ENCODE data around the gene CAPN8. TPM values are rescaled to one million over a fixed set of nuclear protein-coding genes. Genes with fewer than 3 reads are reported as not detected.
A peak's percentile ranks its signal among the peaks of the same experiment; 100 is the strongest.

Gene CAPN8
- total RNA-seq (0.38 TPM), polyA plus RNA-seq (2.6 TPM)
- long read RNA-seq, donor 1, result 0 reads
- long read RNA-seq, donor 2, partial matches to known transcripts, result 169 of 169 reads
- long read RNA-seq, donor 2, other reads (novel, unspliced or antisense), result 0 of 169 reads
- long read RNA-seq, donor 3, partial matches to known transcripts, result 80 of 80 reads
- long read RNA-seq, donor 3, other reads (novel, unspliced or antisense), result 0 of 80 reads
- long read RNA-seq, donor 4, partial matches to known transcripts, result 24 of 25 reads
- long read RNA-seq, donor 4, other reads (novel, unspliced or antisense), result 0 of 25 reads
- long read RNA-seq, donor 5, partial matches to known transcripts, result 58 of 58 reads
- long read RNA-seq, donor 5, other reads (novel, unspliced or antisense), result 0 of 58 reads
- long read RNA-seq, donor 6, partial matches to known transcripts, result 29 of 29 reads
- long read RNA-seq, donor 6, other reads (novel, unspliced or antisense), result 0 of 29 reads
- long read RNA-seq, donor 7, partial matches to known transcripts, result 69 of 70 reads
- long read RNA-seq, donor 7, other reads (novel, unspliced or antisense), result 0 of 70 reads
- long read RNA-seq, donor 8, partial matches to known transcripts, result 20 of 20 reads
- long read RNA-seq, donor 8, other reads (novel, unspliced or antisense), result 0 of 20 reads
- long read RNA-seq, donor 9, result 0 reads
- long read RNA-seq, donor 10, result 0 reads

- Histone ChIP-seq H3K4me3 (ENCODE audit: low read length in 2 of 2) (no peak within 1 kb of the TSS), H3K9me3 (ENCODE audit: control insufficient read depth in 2 of 2, insufficient read depth in 1 of 2, low read length in 1 of 2) (no peaks in the 10 kb centered on the region), H3K27me3 (ENCODE audit: control insufficient read depth in 2 of 2, insufficient read depth in 1 of 2, low read length in 1 of 2) (no peaks in the 10 kb centered on the region), H3K27ac (ENCODE audit: low read depth in 1 of 2, low read length in 1 of 2) (no peak within 1 kb of the TSS), H3K36me3 (ENCODE audit: control insufficient read depth in 2 of 2, insufficient read depth in 2 of 2, low read length in 1 of 2) (no peaks in the 10 kb centered on the region), H3K4me1 (ENCODE audit: control insufficient read depth in 2 of 2, insufficient read depth in 2 of 2, low read length in 2 of 2) (no peaks in the 10 kb centered on the region)
- no peak for DNase-seq (ENCODE audit: low read depth in 6 of 9, low spot score in 9 of 9)
- 80% methylated on average over 6 of the region's 6 CpGs for WGBS
Measured at GRCh38 chr1:223665592-223666312, at the start of gene CAPN8. TSS of gene CAPN8 (minus strand) at chr1:223665701. CDS start at chr1:223665646, 55 bp downstream.

- H3K4me1 ChIP-seq (ENCODE audit: control insufficient read depth in 2 of 2, insufficient read depth in 2 of 2, low read length in 2 of 2), result peaks cover 5 to 37% of the 10 kb centered on the region in 2 donors
- H3K27ac ChIP-seq (ENCODE audit: low read depth in 1 of 2, low read length in 1 of 2), result no peak overlapping the region
- no peak overlapping the region for H3K4me3 ChIP-seq (ENCODE audit: low read length in 2 of 2)
- H3K27me3 ChIP-seq (ENCODE audit: control insufficient read depth in 2 of 2, insufficient read depth in 1 of 2, low read length in 1 of 2), result peaks cover 3 to 53% of the 10 kb centered on the region in 2 donors
- no peaks in the 10 kb centered on the region for H3K9me3 ChIP-seq (ENCODE audit: control insufficient read depth in 2 of 2, insufficient read depth in 1 of 2, low read length in 1 of 2)
- H3K36me3 ChIP-seq (ENCODE audit: control insufficient read depth in 2 of 2, insufficient read depth in 2 of 2, low read length in 1 of 2), result peaks cover 0 to 4% of the 10 kb centered on the region in 2 donors
- 92% methylated on average over 9 of the region's 9 CpGs for WGBS
- DNase-seq (ENCODE audit: low read depth in 6 of 9, low spot score in 9 of 9), result no peak
Measured at GRCh38 chr1:223714849-223715603, 49.5 kb upstream of the CAPN8 start.

GRCh38 chr1:223714421-223714724 lies 48.9 kb upstream of the CAPN8 start:
- WGBS, result 71% methylated on average over 2 of the region's 2 CpGs
- peaks cover 3 to 56% of the 10 kb centered on the region in 2 donors for H3K27me3 ChIP-seq (ENCODE audit: control insufficient read depth in 2 of 2, insufficient read depth in 1 of 2, low read length in 1 of 2)
- no peak overlapping the region for H3K4me3 ChIP-seq (ENCODE audit: low read length in 2 of 2)
- H3K4me1 ChIP-seq (ENCODE audit: control insufficient read depth in 2 of 2, insufficient read depth in 2 of 2, low read length in 2 of 2), result peaks cover 5 to 37% of the 10 kb centered on the region in 2 donors
- no peaks in the 10 kb centered on the region for H3K9me3 ChIP-seq (ENCODE audit: control insufficient read depth in 2 of 2, insufficient read depth in 1 of 2, low read length in 1 of 2)
- no peak overlapping the region for H3K27ac ChIP-seq (ENCODE audit: low read depth in 1 of 2, low read length in 1 of 2)
- DNase-seq (ENCODE audit: low read depth in 6 of 9, low spot score in 9 of 9), result no peak
- peaks cover 0 to 4% of the 10 kb centered on the region in 2 donors for H3K36me3 ChIP-seq (ENCODE audit: control insufficient read depth in 2 of 2, insufficient read depth in 2 of 2, low read length in 1 of 2)

- Histone ChIP-seq H3K9me3 (ENCODE audit: control insufficient read depth in 2 of 2, insufficient read depth in 1 of 2, low read length in 1 of 2) (no peaks in the 10 kb centered on the region), H3K4me1 (ENCODE audit: control insufficient read depth in 2 of 2, insufficient read depth in 2 of 2, low read length in 2 of 2) (peaks cover 5 to 37% of the 10 kb centered on the region in 2 donors), H3K36me3 (ENCODE audit: control insufficient read depth in 2 of 2, insufficient read depth in 2 of 2, low read length in 1 of 2) (peaks cover 0 to 2% of the 10 kb centered on the region in 2 donors), H3K27me3 (ENCODE audit: control insufficient read depth in 2 of 2, insufficient read depth in 1 of 2, low read length in 1 of 2) (peaks cover 3 to 61% of the 10 kb centered on the region in 2 donors), H3K27ac (ENCODE audit: low read depth in 1 of 2, low read length in 1 of 2) (no peak overlapping the region), H3K4me3 (ENCODE audit: low read length in 2 of 2) (peak overlapping the region in 1 of 2 donors; percentile 44)
- WGBS, result 94% methylated on average over 7 of the region's 7 CpGs
- no peak for DNase-seq (ENCODE audit: low read depth in 6 of 9, low spot score in 9 of 9)
Measured at GRCh38 chr1:223713546-223714420, 48.3 kb upstream of the CAPN8 start.

- H3K4me1 ChIP-seq (ENCODE audit: control insufficient read depth in 2 of 2, insufficient read depth in 2 of 2, low read length in 2 of 2), result peaks cover 5 to 38% of the 10 kb centered on the region in 2 donors
- H3K36me3 ChIP-seq (ENCODE audit: control insufficient read depth in 2 of 2, insufficient read depth in 2 of 2, low read length in 1 of 2), result no peaks in the 10 kb centered on the region
- no peak for DNase-seq (ENCODE audit: low read depth in 6 of 9, low spot score in 9 of 9)
Measured at GRCh38 chr1:223712850-223713474, 47.5 kb upstream of the CAPN8 start.

GRCh38 chr1:223712194-223712849 lies 46.8 kb upstream of the CAPN8 start, which contains the start of gene CAPN2:
TSS of gene CAPN2 (plus strand) at chr1:223712539. CDS start at chr1:223712641, 102 bp downstream.
- Histone ChIP-seq H3K27ac (ENCODE audit: low read depth in 1 of 2, low read length in 1 of 2) (peak within 1 kb of the TSS; percentile 66 to 76), H3K9me3 (ENCODE audit: control insufficient read depth in 2 of 2, insufficient read depth in 1 of 2, low read length in 1 of 2) (no peaks in the 10 kb centered on the region), H3K27me3 (ENCODE audit: control insufficient read depth in 2 of 2, insufficient read depth in 1 of 2, low read length in 1 of 2) (peaks cover 3 to 65% of the 10 kb centered on the region in 2 donors), H3K4me3 (ENCODE audit: low read length in 2 of 2) (peak within 1 kb of the TSS; percentile 44 to 58), H3K4me1 (ENCODE audit: control insufficient read depth in 2 of 2, insufficient read depth in 2 of 2, low read length in 2 of 2) (peaks cover 5 to 34% of the 10 kb centered on the region in 2 donors), H3K36me3 (ENCODE audit: control insufficient read depth in 2 of 2, insufficient read depth in 2 of 2, low read length in 1 of 2) (no peaks in the 10 kb centered on the region)
- WGBS, result under 1% methylated on average over 74 of the region's 74 CpGs
- no peak for DNase-seq (ENCODE audit: low read depth in 6 of 9, low spot score in 9 of 9)

More at GRCh38 chr1:223712850-223713474, 47.5 kb upstream of the CAPN8 start:
- no peaks in the 10 kb centered on the region for H3K9me3 ChIP-seq (ENCODE audit: control insufficient read depth in 2 of 2, insufficient read depth in 1 of 2, low read length in 1 of 2)
- H3K27me3 ChIP-seq (ENCODE audit: control insufficient read depth in 2 of 2, insufficient read depth in 1 of 2, low read length in 1 of 2), result peaks cover 3 to 62% of the 10 kb centered on the region in 2 donors
- peak overlapping the region; percentile 44 to 58 for H3K4me3 ChIP-seq (ENCODE audit: low read length in 2 of 2)
- 15% methylated on average over 40 of the region's 40 CpGs for WGBS
- peak overlapping the region; percentile 66 to 76 for H3K27ac ChIP-seq (ENCODE audit: low read depth in 1 of 2, low read length in 1 of 2)

- Histone ChIP-seq H3K27ac (ENCODE audit: low read depth in 1 of 2, low read length in 1 of 2) (no peak overlapping the region), H3K27me3 (ENCODE audit: control insufficient read depth in 2 of 2, insufficient read depth in 1 of 2, low read length in 1 of 2) (peaks cover 3 to 63% of the 10 kb centered on the region in 2 donors), H3K4me1 (ENCODE audit: control insufficient read depth in 2 of 2, insufficient read depth in 2 of 2, low read length in 2 of 2) (peaks cover 5 to 31% of the 10 kb centered on the region in 2 donors), H3K36me3 (ENCODE audit: control insufficient read depth in 2 of 2, insufficient read depth in 2 of 2, low read length in 1 of 2) (no peaks in the 10 kb centered on the region), H3K4me3 (ENCODE audit: low read length in 2 of 2) (no peak overlapping the region), H3K9me3 (ENCODE audit: control insufficient read depth in 2 of 2, insufficient read depth in 1 of 2, low read length in 1 of 2) (no peaks in the 10 kb centered on the region)
- DNase-seq (ENCODE audit: low read depth in 6 of 9, low spot score in 9 of 9), result no peak
- 85% methylated on average over 15 of the region's 15 CpGs for WGBS
Measured at GRCh38 chr1:223711747-223712193, 46.3 kb upstream of the CAPN8 start.
